DMS153 (cell line): ENCODE data around the gene TMEM97.
"Not testable (repeated sequence)": the region's sequence is repeated elsewhere in the genome, so short reads cannot be mapped to it uniquely, and the experiment has no call there.

ENCODE experiments used
- DNase-seq: peaks from one replicate; lab custom pipeline; 2025; lab: John Stamatoyannopoulos, UW

The TMEM97 gene

GRCh38 chr17:28338056-28338768 is 19.2 kb downstream of the TMEM97 start:
- DNase-seq: no peak

- not testable (repeated sequence) for DNase-seq
These were observed 19.8 kb downstream of the TMEM97 start for GRCh38 chr17:28338769-28339212.

- DNase-seq: no peak
These were observed 20.4 kb downstream of the TMEM97 start for GRCh38 chr17:28339431-28339830.

GRCh38 chr17:28340374-28340773 is 21.4 kb downstream of the TMEM97 start:
- DNase-seq: no peak

- no peak for DNase-seq
These were observed 22.5 kb downstream of the TMEM97 start for GRCh38 chr17:28341516-28341915.

GRCh38 chr17:28342313-28342712 is 23.3 kb downstream of the TMEM97 start:
- DNase-seq: no peak

- DNase-seq: no peak
These were observed 24.5 kb downstream of the TMEM97 start for GRCh38 chr17:28343491-28343932.

- no peak for DNase-seq
These were observed 25.0 kb downstream of the TMEM97 start for GRCh38 chr17:28344011-28344410.

- DNase-seq: no peak
These were observed 25.5 kb downstream of the TMEM97 start for GRCh38 chr17:28344435-28344901.

GRCh38 chr17:28345419-28346198 is 26.6 kb downstream of the TMEM97 start:
- no peak for DNase-seq

- no peak for DNase-seq
These were observed 27.2 kb downstream of the TMEM97 start for GRCh38 chr17:28346199-28346580.

GRCh38 chr17:28346746-28347246 is 27.8 kb downstream of the TMEM97 start:
- no peak for DNase-seq

GRCh38 chr17:28347261-28347891 is 28.4 kb downstream of the TMEM97 start:
- no peak for DNase-seq

GRCh38 chr17:28348979-28349378 is 30.0 kb downstream of the TMEM97 start:
- DNase-seq: no peak

- no peak for DNase-seq
These were observed 31.3 kb downstream of the TMEM97 start for GRCh38 chr17:28350271-28350670.

- peak; percentile 92 for DNase-seq
These were observed 38.3 kb downstream of the TMEM97 start, which contains the start of gene POLDIP2 for GRCh38 chr17:28357061-28357900. POLDIP2 (minus strand) TSS chr17:28357527; CDS start chr17:28357448, 79 bp downstream.

- DNase-seq: no peak
These were observed 38.8 kb downstream of the TMEM97 start for GRCh38 chr17:28357901-28358197.

- DNase-seq: no peak
These were observed 44.2 kb downstream of the TMEM97 start for GRCh38 chr17:28363186-28363585.

GRCh38 chr17:28363776-28364650 is 45.0 kb downstream of the TMEM97 start:
- DNase-seq: no peak

GRCh38 chr17:28364665-28365363 is 45.8 kb downstream of the TMEM97 start, which contains the start of gene SEBOX:
SEBOX (minus strand) TSS chr17:28365199; CDS start chr17:28365151, 48 bp downstream.
- DNase-seq: no peak
